ENCODE results near the gene APOA5. TPM values are rescaled to one million over a fixed set of nuclear protein-coding genes. Genes with fewer than 3 reads are reported as not detected.
A peak's percentile ranks its signal among the peaks of the same experiment; 100 is the strongest.

APOA5 gene
- total RNA-seq, 1 donor from 2014 or later: not detected

GRCh38 chr11:116813781-116814471 is 22.2 kb upstream of the APOA5 start:
- TF ChIP-seq, protein P1, sequence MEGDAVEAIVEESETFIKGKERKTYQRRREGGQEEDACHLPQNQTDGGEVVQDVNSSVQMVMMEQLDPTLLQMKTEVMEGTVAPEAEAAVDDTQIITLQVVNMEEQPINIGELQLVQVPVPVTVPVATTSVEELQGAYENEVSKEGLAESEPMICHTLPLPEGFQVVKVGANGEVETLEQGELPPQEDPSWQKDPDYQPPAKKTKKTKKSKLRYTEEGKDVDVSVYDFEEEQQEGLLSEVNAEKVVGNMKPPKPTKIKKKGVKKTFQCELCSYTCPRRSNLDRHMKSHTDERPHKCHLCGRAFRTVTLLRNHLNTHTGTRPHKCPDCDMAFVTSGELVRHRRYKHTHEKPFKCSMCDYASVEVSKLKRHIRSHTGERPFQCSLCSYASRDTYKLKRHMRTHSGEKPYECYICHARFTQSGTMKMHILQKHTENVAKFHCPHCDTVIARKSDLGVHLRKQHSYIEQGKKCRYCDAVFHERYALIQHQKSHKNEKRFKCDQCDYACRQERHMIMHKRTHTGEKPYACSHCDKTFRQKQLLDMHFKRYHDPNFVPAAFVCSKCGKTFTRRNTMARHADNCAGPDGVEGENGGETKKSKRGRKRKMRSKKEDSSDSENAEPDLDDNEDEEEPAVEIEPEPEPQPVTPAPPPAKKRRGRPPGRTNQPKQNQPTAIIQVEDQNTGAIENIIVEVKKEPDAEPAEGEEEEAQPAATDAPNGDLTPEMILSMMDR (conservative IDR thresholded peaks at IDR 0.05): no peak
- Mint-ChIP-seq H3K9me3 (peaks cover 3% of the 10 kb centered on the region), H3K4me1 (ENCODE audit: unreplicated experiment) (no peaks in the 10 kb centered on the region), H3K36me3 (no peaks in the 10 kb centered on the region), H3K4me3 (no peak overlapping the region), H3K27ac (no peak overlapping the region), H3K27me3 (no peaks in the 10 kb centered on the region)
- no peak for DNase-seq (ENCODE audit: extremely low spot score, unreplicated experiment)

- Mint-ChIP-seq H3K27ac (no peak overlapping the region), H3K4me1 (ENCODE audit: unreplicated experiment) (no peaks in the 10 kb centered on the region), H3K27me3 (no peaks in the 10 kb centered on the region), H3K4me3 (no peak overlapping the region), H3K9me3 (peaks cover 4% of the 10 kb centered on the region), H3K36me3 (no peaks in the 10 kb centered on the region)
- TF ChIP-seq, protein P1 (conservative IDR thresholded peaks at IDR 0.05): no peak
- DNase-seq (ENCODE audit: extremely low spot score, unreplicated experiment): no peak
These were observed 21.5 kb upstream of the APOA5 start for GRCh38 chr11:116813170-116813569.

DNA sequence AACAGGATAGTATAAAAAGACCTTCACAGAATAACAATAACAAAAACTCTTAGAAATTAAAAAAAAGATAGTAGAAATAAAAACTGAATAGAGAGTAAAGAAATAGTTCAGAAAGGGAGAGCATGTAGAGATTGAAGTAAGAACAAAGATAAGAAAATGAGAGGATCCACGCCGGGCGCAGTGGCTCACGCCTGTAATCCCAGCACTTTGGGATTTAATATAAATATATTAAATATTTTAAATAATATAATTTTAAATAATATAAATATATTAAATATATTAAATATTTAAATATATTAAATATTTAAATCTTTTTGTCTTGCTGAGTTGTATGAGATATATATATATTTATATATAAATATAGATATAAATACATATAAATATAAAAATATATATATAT is 20.4 kb upstream of the APOA5 start:
- Mint-ChIP-seq H3K27me3 (no peaks in the 10 kb centered on the region), H3K9me3 (peaks cover 4% of the 10 kb centered on the region), H3K4me3 (no peak overlapping the region), H3K36me3 (no peaks in the 10 kb centered on the region), H3K27ac (no peak overlapping the region), H3K4me1 (ENCODE audit: unreplicated experiment) (no peaks in the 10 kb centered on the region)
- TF ChIP-seq, protein P1 (conservative IDR thresholded peaks at IDR 0.05): no peak
- no peak for DNase-seq (ENCODE audit: extremely low spot score, unreplicated experiment)

DNA sequence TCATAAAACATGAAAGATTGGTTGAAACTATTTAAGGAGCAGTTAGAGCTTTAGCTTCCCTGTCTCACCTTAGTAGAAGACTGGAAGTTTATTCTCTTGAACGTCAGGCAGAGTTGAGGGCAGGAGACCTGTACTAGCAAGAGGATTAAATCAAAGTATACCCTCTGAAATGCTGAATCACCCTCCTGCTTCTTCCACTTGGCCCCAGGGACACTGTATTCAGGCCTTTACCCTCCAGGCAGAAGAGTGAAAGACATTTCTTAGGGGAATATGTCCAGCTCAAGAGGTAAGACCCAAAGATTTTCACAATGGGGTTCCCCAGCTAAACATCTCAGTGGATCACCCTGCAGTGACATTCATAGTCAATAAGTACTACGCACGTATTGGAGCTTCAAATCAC is 19.5 kb upstream of the APOA5 start:
- no peak overlapping the region for H3K4me3 Mint-ChIP-seq
- TF ChIP-seq, protein P1 (conservative IDR thresholded peaks at IDR 0.05): no peak
- H3K36me3 Mint-ChIP-seq: no peaks in the 10 kb centered on the region
- H3K27ac Mint-ChIP-seq: peak overlapping the region; percentile 87
- H3K4me1 Mint-ChIP-seq (ENCODE audit: unreplicated experiment): no peaks in the 10 kb centered on the region
- H3K27me3 Mint-ChIP-seq: no peaks in the 10 kb centered on the region
- H3K9me3 Mint-ChIP-seq: peaks cover 4% of the 10 kb centered on the region
- DNase-seq (ENCODE audit: extremely low spot score, unreplicated experiment): no peak

DNA sequence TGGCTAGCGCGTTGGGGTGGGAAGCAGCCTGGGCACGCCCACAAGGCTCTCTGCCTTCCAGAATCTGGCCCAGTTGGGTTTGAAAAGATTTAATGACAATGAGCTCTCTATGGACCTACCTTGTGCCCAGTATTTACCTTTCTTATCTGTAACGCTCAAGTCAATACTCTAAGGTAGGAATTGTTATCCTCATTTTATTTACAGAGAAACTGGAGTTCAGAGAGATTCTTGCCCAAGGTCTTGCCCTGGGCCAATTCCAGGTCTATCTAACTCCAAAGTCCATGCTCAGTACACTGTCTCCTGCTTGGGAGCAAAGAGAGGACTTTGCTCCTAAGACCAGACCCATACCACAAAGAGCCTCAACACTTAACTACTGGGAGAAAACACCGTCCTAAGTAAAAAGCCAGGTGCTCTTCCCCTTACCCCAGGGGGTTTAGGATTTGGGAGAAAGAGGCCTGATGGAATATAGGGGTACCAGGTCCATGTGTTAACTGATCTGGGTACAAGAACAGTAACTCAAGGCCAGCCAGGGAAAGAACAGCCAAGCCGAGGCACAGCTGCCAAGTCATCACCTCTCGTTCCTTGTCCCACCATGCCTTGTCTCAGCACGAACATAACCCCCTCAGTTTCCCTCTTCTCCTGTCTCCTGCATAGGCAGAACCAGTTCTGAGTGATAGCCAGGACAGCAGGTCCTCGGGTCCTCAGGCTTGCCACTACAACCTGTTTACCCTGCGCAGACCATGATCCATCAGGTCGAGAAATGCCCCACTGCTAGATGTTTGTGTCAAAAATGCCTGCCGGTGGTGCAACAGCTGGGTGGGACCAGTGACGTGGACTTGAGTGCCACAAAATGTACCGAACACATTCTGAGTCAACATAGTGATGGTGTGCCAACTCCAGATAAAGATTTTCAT is 16.8 kb upstream of the APOA5 start:
- no peaks in the 10 kb centered on the region for H3K27me3 Mint-ChIP-seq
- TF ChIP-seq, protein P1 (conservative IDR thresholded peaks at IDR 0.05): no peak

More for the DNA sequence above, 16.8 kb upstream of the APOA5 start:
- H3K9me3 Mint-ChIP-seq: peaks cover 4% of the 10 kb centered on the region
- no peak overlapping the region for H3K4me3 Mint-ChIP-seq
- peak overlapping the region; percentile 80 for H3K27ac Mint-ChIP-seq
- no peaks in the 10 kb centered on the region for H3K36me3 Mint-ChIP-seq
- no peaks in the 10 kb centered on the region for H3K4me1 Mint-ChIP-seq (ENCODE audit: unreplicated experiment)
- no peak for DNase-seq (ENCODE audit: extremely low spot score, unreplicated experiment)
